GM18870 (cell line): ENCODE results near the gene ITGB6.

Experiments used
- ATAC-seq: cut with Tn5 transposase; IDR thresholded peaks from one replicate; pipeline ENCODE4 v1.9.1; 2021; ENCODE audit warnings: moderate library complexity; ENCODE audit not compliant: unreplicated experiment

Gene ITGB6

DNA sequence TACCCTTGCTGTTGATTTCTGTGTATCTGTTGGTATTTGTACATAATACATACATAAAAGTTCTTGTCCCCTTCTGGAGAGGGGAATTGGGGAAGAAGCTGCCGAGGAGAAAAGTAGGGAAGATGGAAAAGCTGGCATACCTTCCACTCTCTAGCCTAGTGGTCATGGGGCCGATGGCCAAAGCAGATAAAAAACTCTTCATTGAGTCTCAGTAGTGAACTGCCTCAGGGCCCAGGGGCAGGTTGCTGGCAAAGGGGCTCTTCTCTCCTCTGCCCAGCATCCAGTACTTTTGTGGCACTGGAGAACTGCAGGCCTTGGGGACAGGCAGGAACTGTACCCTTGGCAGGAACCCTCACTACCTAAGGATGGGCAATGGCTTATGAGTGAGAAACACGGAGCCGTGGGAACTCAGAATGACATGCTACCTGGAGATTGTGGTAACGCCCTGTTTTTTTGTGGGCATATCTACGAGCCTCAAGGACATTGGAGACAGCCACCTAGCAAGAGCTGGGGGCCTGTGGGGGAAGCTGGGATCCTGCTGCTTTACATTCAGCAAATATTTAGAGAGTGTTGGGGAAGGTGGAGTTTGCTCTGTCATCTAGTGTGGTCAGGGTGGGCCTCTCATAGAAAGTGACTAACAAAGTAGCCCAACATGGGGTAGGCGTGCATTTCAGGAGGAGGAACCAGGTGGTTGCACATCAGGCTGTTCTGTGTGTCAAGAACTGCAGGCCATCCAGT lies 22.6 kb upstream of the ITGB6 start:
- ATAC-seq: no peak

DNA sequence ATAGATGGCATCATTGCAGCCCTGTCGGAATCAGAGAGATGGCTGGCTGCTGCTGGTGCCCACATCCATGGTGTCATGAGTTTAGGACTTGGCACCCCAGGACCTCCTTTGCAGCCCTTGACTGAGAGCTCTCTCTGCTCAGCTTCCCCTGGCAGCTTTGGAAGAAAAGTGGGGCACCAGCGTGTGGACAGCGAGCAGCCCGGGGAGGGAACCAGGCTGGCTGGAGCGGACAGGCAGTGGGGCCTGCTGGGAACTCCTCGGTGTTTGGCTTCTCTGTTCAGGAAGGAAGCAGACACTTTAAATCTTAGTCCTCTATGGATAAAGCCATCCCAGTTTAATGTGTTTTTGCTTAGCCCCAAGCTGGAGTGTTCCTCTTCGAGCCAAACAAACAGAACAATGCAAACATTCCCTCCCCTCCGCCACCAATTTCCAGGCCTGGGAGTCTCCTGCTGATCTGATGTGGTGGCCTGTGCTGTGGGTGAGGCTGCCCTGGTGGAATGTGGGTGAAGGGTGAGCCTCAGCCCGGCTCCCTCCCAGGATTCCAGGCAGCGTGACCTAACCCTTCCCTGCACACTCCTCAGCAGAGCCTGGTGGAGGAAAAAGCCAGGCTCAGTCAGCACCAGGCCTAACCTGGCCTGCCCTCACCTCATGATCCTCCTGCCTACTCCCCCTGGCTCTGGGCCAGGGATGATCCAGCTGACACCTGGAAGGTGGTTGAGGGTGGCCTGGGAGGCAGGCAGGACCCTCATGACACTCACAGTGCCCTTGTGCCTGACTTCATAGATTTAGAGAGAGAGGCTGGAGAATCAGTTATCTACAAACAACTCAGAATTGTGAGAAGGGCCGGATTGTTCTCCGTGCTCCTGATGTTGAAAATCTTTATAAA lies 21.6 kb upstream of the ITGB6 start:
- ATAC-seq: no peak

DNA sequence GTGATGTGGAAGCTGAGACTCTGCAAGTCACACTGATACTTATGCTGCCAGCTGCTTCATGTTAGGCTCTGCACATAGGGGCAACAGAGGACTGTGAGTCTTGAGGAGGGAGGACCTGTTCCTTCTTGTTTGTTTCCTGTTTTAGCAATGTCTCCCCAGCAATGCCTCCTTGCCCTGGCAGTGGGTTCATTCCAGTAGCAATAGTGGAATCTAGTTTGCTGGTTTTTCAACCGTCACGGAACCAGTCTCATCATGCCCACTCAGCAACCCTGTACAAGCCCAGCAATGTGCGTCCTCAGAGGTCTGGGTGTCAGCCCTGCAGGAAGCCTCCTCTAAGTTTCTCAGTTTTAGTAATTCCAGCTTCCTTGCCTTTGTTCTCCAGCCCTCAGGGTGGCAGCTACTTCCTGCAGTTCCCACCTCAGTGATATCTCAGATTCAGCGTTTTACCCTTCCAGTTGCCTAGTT lies 20.5 kb upstream of the ITGB6 start:
- no peak for ATAC-seq

DNA sequence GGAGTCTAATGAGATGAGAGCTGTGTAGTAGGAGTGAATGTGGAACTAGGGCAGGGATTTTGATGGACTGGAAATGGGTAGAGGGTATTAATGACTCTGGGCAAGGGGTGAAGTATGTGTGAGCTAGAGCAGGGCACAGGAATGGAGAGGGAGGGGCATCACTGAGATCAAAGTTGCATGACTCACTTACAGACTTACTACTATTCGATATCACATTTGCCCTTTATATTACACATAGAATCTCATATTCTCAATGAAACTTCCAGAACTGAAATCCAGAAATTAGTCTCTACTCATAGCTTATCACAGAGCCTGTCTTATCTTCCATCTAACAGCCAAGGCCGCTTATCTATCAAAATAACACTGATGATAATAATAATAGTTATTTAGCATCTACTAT lies 20.0 kb upstream of the ITGB6 start:
- ATAC-seq: no peak

DNA sequence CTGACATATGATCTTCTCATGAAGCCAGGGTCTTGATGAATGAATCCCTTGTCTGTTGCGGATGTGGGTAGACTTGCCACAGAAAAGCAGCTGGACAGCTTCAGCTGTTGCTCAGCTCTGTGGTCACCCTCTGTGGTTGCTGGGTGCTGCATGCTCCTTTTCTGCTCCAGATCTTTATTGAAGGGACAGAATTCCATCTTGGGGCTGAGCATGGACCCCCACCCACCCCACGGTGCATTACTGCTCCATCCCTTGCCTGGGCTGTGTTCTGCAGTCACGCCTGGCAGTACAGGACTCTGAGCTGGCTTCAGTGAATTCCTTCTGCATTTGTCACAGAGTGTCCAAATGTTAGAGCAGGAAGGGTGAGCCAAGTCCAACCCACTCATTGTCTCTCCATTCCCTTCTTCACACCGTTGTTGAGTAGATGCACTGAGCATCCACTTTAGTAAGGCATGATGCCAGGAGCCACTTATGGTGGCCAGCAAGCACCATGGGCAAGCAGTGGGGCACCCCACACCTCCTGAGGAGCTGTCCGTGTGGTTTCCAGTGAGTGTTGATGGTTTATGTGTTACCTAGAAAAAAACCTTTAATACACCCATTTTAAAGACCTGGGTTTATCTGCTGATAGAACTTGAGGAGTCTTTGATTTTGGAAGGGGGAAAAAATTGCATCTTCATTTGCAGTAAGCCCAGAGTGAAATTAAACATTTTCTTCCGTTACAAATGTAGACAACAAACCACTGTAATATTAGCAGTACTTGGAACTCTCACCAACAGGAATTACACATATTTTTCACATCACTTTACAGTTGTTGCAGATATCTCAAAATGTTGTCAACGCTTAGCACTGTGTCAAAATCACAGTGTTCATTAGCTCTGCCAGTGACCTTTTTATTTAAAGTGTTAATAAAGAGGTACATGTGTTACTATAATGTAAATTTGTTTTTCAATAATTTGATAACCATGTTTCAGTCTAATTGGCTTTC lies 14.7 kb upstream of the ITGB6 start:
- ATAC-seq: no peak

DNA sequence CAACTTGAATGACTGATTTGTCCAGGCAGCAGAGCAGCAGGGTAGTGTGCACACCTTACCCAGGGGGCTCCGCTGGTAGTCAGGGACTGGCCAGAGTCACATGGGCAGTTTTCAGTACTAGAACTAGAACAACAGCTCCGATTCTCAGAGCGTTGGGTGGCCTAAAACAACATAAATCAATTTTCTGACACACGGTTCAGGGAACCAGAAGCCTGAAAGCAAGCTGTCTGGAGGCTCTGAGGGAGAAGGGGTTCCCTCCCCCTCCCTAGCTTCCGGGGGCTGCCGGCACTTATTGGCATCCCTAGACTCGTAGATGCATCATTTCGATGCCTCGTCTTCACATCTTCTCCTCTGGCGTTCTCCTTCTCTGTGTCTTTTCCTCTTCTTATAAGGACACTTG lies 13.4 kb upstream of the ITGB6 start:
- ATAC-seq: no peak

DNA sequence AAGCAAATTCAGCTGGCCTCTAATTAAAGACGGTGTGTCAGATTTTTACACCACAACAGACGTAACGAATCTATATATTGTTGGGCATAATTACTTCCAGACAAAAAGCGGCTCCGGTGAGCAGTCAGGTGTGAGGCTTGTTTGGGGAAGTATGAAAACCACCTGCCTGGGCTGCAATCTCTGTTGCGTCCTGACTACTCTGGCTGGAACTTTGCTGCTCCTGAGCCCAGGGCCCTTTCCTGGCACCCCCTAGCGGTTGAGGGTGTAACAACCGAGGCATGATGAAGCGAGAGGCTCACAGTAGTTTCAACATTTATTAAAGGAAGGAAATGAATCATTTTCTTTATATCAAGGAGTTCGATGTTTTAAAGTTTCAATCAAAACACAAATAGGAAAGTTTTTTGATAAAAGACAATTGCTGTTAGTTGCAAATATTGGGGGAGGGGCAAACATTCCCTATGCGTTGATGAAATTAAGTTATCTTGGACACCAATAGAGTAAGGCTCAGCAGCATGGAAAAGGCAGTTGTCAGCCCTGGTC lies 10.6 kb upstream of the ITGB6 start:
- peak; percentile 88 for ATAC-seq

DNA sequence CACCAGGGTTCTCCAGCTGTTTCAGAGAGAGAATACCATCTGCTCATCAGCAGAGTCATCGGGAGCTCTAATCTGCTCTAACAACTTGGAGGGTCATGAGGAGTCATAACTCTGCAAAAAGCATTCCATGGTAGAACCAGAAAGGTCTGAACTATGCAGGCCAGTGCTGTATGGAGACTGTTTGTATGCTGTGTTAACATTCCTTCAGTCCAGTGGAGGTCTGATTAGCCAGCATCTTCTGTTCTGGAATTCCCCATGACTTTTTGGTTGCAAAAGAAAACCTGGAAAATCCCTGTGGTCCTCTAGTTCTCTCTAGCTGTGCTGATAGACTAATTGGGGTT lies 9.4 kb upstream of the ITGB6 start:
- ATAC-seq: no peak

DNA sequence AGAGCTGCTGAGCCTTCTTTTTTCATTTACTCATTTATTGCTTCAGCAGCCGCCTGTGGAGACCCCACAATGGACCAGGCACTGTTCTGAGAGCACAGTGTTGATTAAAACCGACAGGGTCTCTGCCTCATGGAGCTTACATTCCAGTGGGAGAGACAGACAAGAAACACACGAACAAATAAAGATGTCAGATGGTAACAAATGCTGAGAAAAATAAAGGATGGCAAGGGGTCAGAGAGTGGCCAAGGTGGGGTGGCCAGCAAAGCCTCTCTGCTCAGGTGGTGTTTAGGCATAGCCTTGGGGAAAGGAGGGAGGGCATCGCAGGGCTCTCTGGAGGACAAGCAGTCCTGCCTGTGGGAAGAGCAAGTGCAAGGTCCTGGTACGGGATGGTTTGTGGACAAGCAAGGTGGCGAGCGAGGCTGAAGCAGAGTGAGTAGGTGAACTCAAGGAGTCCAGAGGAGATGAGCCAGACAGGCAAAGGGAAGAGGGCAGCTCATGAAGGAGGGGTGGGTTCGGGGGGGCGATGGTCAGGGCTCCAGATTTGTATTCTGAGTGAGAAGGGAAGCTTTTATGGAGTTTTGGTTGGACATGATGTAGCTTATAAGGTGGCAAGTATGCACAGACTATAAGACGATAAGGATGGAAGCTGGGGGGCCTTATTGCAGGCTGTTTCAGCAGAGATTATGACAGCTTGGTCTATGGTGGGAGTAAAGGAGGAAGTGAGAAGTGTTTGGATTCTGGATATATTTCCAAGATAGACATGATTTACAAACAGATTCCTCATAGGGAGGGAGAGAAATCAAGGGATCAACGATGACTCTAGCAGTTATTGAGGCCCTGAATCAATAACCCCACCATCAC lies 8.8 kb upstream of the ITGB6 start:
- ATAC-seq: no peak

DNA sequence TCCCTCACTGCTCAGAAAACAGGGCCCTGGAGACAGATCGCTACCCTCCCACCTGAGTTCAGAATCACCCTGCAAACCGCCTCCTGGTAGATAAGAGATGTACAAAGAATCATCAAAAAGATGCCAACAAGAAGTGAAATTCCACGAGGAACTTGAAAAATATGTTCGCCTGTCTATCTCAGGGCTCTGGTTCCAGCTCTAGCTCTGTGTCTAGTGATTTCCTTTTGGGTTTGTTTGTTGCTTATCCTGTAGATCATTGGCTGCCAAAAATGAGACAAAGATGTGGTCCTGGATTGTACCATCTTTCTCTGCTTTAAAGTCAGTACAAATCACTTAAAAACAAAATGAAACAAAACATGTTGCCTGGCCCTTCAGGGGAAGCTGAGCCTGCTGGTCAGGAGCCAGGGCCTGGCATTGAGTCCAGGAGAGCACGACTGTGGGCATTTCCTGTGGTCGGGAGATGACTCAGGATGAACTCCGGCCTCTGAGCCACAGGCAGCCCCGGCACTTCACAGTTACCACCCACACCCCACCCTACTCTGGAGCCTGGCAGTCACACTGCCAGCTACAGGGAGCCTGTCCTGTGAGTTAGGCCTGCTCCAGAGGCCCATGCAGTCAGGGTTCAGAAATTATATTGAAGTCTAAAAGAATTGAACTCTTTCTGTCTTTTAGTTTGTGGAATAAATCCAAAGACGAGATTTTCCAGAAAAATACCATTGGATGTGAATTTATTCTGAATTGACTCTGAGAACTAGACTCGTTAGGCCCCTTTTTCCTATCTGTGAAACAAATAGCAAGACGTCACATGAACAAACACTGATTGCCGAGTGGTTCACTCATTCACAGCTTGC lies 8.0 kb upstream of the ITGB6 start:
- peak; percentile 27 for ATAC-seq

DNA sequence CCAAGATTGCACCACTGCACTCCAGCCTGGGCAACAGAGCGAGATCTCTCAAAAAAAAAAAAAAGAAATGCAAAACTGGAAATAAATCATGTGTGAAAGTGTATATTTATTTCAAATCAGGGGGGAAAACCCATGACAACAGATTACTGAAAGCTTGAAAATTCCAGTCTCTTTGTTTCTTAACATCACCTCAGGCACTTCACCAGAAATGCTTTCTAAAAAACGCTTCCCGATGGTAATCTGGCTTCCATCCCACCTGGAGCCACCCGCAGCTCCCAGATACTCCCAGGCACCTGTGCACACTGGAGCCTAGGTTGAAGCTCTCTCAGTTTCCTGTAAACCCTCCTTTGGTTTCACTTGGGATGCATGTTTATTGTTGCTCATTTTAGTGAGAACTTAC lies 7.2 kb upstream of the ITGB6 start:
- ATAC-seq: no peak

DNA sequence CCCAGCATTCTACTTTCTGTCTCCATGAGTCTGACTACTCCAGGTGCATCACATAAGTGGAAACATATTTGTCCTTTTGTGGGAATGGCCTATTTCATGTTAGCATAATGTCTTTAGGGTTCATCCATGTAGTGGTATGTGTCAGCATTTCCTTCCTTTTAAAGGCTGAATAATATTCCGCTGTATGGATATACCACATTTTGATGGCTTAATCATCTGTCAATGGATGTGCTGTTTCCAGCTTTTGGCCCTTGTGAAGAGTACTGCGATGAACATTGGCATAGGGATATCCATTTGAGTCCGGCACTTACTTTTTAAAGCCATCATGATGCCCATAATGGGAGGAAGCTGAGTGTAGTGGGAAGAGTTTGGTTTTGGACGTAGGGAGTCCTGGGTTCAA lies 6.4 kb upstream of the ITGB6 start:
- ATAC-seq: no peak

DNA sequence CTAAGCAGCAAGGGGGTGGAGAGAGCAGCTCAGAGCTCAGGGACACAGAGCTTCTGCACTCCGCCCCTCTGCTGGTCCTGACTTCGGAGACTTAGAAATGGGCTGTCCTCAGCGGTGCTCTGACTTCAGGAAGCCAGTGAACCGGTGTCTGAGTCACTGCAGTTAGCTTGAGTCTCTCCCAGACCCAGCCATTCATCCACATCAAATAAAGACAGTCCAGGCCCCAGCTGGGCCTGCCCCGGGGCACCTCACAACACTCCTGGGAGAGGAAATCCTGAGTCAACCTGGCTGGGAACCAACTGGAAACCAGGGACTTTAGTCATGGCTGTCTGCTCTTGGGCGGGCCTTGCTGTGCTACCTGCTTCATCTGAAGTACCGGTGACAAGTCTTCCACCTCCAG lies 5.4 kb upstream of the ITGB6 start:
- no peak for ATAC-seq

DNA sequence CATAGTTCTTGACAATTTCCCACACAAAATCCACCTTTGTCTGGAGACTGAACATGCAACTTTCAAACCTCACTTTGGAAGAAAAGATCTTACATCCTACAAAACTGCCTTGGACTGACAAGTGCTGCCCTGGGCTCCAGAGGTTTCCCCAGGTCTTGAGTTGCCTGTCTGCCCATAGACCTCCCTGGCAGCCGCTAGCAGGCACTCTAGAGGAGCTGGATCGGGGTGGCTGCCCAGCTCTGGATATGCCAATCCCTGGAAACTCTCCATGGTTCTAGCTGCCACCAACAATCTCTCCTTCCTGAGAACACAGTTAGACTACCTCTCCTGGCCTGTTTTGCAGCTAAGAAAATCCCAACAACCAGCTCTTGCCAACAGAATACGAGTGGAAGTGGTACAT lies 3.4 kb upstream of the ITGB6 start:
- ATAC-seq: no peak

DNA sequence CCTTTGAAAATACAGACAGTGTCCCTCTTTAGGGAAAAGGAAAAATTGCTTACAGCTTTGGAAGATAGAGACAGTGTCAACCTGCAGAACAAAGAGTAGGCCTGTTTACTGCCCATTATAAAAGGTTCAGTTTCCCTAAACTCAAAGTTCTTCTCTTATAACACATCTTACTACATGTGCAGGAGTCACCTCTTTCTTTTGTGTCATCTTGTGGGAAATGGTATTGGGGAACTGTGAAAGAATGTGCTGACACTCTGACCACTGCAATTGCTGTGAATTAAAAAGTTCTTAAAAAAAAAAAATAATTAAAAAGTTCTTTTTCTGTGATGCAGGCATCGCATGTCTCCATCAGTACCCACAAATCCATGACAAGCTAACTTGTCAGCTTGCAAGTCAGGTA lies 2.9 kb upstream of the ITGB6 start:
- ATAC-seq: no peak

DNA sequence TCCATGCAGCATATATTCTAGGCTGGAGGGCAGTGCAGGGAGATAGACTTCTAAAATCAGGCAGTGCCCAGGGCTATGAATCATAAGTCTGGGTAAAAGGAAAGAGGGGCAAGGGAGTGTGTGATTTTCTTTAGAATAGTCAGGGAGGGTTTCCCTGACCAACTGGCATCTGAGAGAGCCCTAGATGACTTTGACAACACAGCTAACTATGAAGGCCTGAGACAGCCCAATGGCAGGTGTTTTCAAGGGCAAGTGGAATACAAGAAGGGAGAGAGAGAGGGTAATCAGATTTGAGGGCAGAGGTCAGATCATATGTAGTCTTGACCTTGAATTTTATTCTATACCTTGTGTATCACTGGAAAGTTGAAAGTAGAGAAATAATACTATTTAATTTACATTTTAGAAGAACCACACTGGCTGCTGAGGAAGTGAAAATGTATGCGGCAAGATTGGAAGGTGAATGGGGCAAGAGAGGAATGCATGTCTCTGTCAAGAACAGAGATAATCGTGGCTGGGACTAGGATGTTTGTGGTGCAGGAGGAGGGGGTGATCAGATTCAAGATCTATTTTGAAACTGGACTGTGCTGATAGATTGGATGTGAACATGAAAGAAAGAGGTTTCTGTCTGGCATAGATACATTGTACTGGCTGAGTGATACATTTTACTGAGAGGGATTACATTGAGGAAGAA lies 1.9 kb upstream of the ITGB6 start:
- no peak for ATAC-seq

DNA sequence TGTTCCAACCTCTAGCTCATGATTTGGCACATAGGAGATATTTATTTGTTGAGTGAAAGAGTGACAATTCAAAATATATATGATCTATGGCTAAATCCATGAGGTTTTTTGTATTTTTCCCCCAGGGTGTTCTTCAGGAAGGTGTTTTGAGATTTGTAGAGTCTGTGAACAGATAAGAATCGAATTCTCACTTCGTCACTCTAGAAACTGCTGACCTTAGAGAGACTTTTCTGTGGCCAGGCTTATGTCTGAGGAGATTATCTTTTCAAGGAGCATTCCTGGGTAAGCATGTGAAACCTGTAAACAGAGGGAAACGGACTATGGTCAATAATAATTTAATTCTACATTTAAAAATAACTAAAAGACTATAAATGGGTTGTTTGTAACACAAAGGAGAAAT lies 849 bp upstream of the ITGB6 start:
- no peak for ATAC-seq

DNA sequence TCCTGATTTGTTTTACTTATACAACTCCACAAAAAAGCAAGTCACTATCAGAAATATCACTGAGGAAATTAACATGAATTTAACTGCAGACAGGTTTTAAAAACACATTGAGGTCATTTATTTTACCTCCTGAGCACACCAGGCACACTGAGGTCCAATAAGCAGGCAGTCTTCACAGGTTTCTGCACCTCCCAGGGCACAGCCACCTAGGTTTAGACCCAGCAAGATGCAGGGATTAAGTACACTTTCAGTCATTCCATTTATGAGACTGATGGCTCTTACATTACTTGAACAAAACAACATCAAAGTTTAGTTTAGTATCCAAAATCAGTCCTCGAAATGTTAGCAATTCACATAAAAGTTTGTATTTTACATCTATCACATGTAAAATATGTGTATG lies 1.0 kb downstream of the ITGB6 start:
- ATAC-seq: no peak

DNA sequence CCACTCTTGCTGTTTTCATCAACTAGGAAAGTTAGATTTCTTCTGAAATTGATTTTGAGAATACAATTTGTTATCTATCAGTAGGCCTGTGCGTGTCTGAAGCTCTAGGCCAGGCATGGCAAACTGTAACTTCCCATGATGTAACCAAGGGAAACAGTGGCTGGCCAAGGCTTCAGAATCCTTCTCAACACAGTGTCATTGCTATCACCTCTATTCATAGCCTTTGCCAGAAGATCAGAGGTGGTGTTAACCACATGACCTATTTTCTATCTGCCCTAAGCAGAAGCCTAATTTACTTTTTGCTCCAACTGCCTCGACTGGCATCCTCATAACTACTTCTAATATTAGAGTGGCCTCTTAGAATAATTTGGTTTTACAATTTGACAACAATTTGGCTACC lies 2.5 kb downstream of the ITGB6 start:
- no peak for ATAC-seq
